ENCODE measurements around the gene LRRC25. TPM values are rescaled to one million over a fixed set of nuclear protein-coding genes. Genes with fewer than 3 reads are reported as not detected.
A peak's percentile ranks its signal among the peaks of the same experiment; 100 is the strongest.
"Not testable (repeated sequence)": the region's sequence is repeated elsewhere in the genome, so short reads cannot be mapped to it uniquely, and the experiment has no call there.

The LRRC25 gene
- total RNA-seq, 2 experiments from 2014 or later: 0.98 to 4.1 TPM

GRCh38 chr19:18385675-18386542 is 11.5 kb downstream of the LRRC25 start, which contains the start of gene GDF15:
TSS of gene GDF15 (plus strand) at chr19:18386158. CDS start at chr19:18386190, 32 bp downstream.
- ChIA-PET CTCF (ENCODE audit: unreplicated experiment) (no interaction called here), POLR2A (no interaction called here)
- H3K27ac ChIP-seq (ENCODE audit: low read depth, low read length, poor library complexity, severe bottlenecking): no peak within 1 kb of the TSS
- H3K79me2 ChIP-seq (ENCODE audit: insufficient read depth, low read depth, low read length): no peaks in the 10 kb centered on the region
- peak; percentile 42 for DNase-seq (ENCODE audit: low spot score)
- no peaks in the 10 kb centered on the region for H3K9me3 ChIP-seq (ENCODE audit: low read length)
- intact Hi-C loops (cut with micrococcal nuclease; ENCODE audit: unreplicated experiment): no loop called here
- TF ChIP-seq EZH2phosphoT487 (IDR thresholded peaks at IDR 0.05; ENCODE audit: borderline replicate concordance, low read depth, low read length) (no peak), CTCF (conservative IDR thresholded peaks at IDR 0.05; ENCODE audit: low read length) (peak; percentile 79)
- no peak within 1 kb of the TSS for H3K4me3 ChIP-seq (ENCODE audit: low read depth, low read length, poor library complexity, severe bottlenecking)
- H3K36me3 ChIP-seq (ENCODE audit: insufficient read depth, low read length): no peaks in the 10 kb centered on the region
- H3K9me2 ChIP-seq (ENCODE audit: insufficient read depth, low read length): no peaks in the 10 kb centered on the region
- BruUV-seq (replicated peaks): no TSS peak
- H4K20me1 ChIP-seq (ENCODE audit: insufficient read depth, low read length): no peaks in the 10 kb centered on the region
- no peak within 1 kb of the TSS for H3K4me2 ChIP-seq (ENCODE audit: low read length)
- H2AFZ ChIP-seq (ENCODE audit: low read length): no peak within 1 kb of the TSS
- H3K4me1 ChIP-seq (ENCODE audit: insufficient read depth, low read length, poor library complexity, severe bottlenecking): peaks cover 9% of the 10 kb centered on the region

- CTCF ChIA-PET (ENCODE audit: unreplicated experiment): no interaction called here
- peaks cover 9% of the 10 kb centered on the region for H3K4me1 ChIP-seq (ENCODE audit: insufficient read depth, low read length, poor library complexity, severe bottlenecking)
- H3K9me3 ChIP-seq (ENCODE audit: low read length): no peaks in the 10 kb centered on the region
- no peak overlapping the region for H3K4me2 ChIP-seq (ENCODE audit: low read length)
- H3K4me3 ChIP-seq (ENCODE audit: low read depth, low read length, poor library complexity, severe bottlenecking): no peak overlapping the region
- POLR2A ChIA-PET: no interaction called here
- no peak for DNase-seq (ENCODE audit: low spot score)
- no peaks in the 10 kb centered on the region for H4K20me1 ChIP-seq (ENCODE audit: insufficient read depth, low read length)
- no peaks in the 10 kb centered on the region for H3K9me2 ChIP-seq (ENCODE audit: insufficient read depth, low read length)
- no peak overlapping the region for H3K27ac ChIP-seq (ENCODE audit: low read depth, low read length, poor library complexity, severe bottlenecking)
- H2AFZ ChIP-seq (ENCODE audit: low read length): no peak overlapping the region
- no peaks in the 10 kb centered on the region for H3K36me3 ChIP-seq (ENCODE audit: insufficient read depth, low read length)
- no peaks in the 10 kb centered on the region for H3K79me2 ChIP-seq (ENCODE audit: insufficient read depth, low read depth, low read length)
- no peak for TF ChIP-seq CTCF (conservative IDR thresholded peaks at IDR 0.05; ENCODE audit: low read length)
- no peak for TF ChIP-seq EZH2phosphoT487 (IDR thresholded peaks at IDR 0.05; ENCODE audit: borderline replicate concordance, low read depth, low read length)
- intact Hi-C loops (cut with micrococcal nuclease; ENCODE audit: unreplicated experiment): no loop called here
- no TSS peak for BruUV-seq (replicated peaks)
Measured at GRCh38 chr19:18385359-18385674, 12.1 kb downstream of the LRRC25 start.

- Histone ChIP-seq H3K9me2 (ENCODE audit: insufficient read depth, low read length) (no peaks in the 10 kb centered on the region), H3K9me3 (ENCODE audit: low read length) (no peaks in the 10 kb centered on the region), H2AFZ (ENCODE audit: low read length) (no peak overlapping the region), H3K79me2 (ENCODE audit: insufficient read depth, low read depth, low read length) (no peaks in the 10 kb centered on the region), H3K36me3 (ENCODE audit: insufficient read depth, low read length) (no peaks in the 10 kb centered on the region), H3K4me2 (ENCODE audit: low read length) (no peak overlapping the region), H3K4me3 (ENCODE audit: low read depth, low read length, poor library complexity, severe bottlenecking) (no peak overlapping the region), H3K4me1 (ENCODE audit: insufficient read depth, low read length, poor library complexity, severe bottlenecking) (peaks cover 9% of the 10 kb centered on the region), H4K20me1 (ENCODE audit: insufficient read depth, low read length) (no peaks in the 10 kb centered on the region), H3K27ac (ENCODE audit: low read depth, low read length, poor library complexity, severe bottlenecking) (no peak overlapping the region)
- intact Hi-C loops (cut with micrococcal nuclease; ENCODE audit: unreplicated experiment): no loop called here
- DNase-seq (ENCODE audit: low spot score): no peak
- BruUV-seq (replicated peaks): no TSS peak
- ChIA-PET POLR2A (no interaction called here), CTCF (ENCODE audit: unreplicated experiment) (no interaction called here)
- TF ChIP-seq EZH2phosphoT487 (IDR thresholded peaks at IDR 0.05; ENCODE audit: borderline replicate concordance, low read depth, low read length): no peak
- no peak for TF ChIP-seq CTCF (conservative IDR thresholded peaks at IDR 0.05; ENCODE audit: low read length)
Measured at GRCh38 chr19:18384775-18385174, 12.6 kb downstream of the LRRC25 start.

- H3K4me2 ChIP-seq (ENCODE audit: low read length); H3K4me3 ChIP-seq (ENCODE audit: low read depth, low read length, poor library complexity, severe bottlenecking); H4K20me1 ChIP-seq (ENCODE audit: insufficient read depth, low read length); H3K9me2 ChIP-seq (ENCODE audit: insufficient read depth, low read length); CTCF ChIA-PET (ENCODE audit: unreplicated experiment); H3K79me2 ChIP-seq (ENCODE audit: insufficient read depth, low read depth, low read length); H3K4me1 ChIP-seq (ENCODE audit: insufficient read depth, low read length, poor library complexity, severe bottlenecking); POLR2A ChIA-PET; H2AFZ ChIP-seq (ENCODE audit: low read length); H3K36me3 ChIP-seq (ENCODE audit: insufficient read depth, low read length); H3K9me3 ChIP-seq (ENCODE audit: low read length); intact Hi-C loops (cut with micrococcal nuclease; ENCODE audit: unreplicated experiment); DNase-seq (ENCODE audit: low spot score); H3K27ac ChIP-seq (ENCODE audit: low read depth, low read length, poor library complexity, severe bottlenecking); BruUV-seq (replicated peaks): not testable (repeated sequence)
Measured at GRCh38 chr19:18383622-18384021, 13.8 kb downstream of the LRRC25 start.

Measured in OCI-LY7 (cell line).